HG03469 (cell line): ENCODE data around the gene VPS9D1.
"Not testable (repeated sequence)": the region's sequence is repeated elsewhere in the genome, so short reads cannot be mapped to it uniquely, and the experiment has no call there.

Experiments used
- ATAC-seq: cut with Tn5 transposase; IDR thresholded peaks from one replicate; pipeline ENCODE4 v1.9.1; 2021; ENCODE audit warnings: mild to moderate bottlenecking, moderate library complexity, moderate number of reproducible peaks; ENCODE audit not compliant: unreplicated experiment

The VPS9D1 gene

GRCh38 chr16:89695086-89695874, 25.4 kb downstream of the VPS9D1 start:
- ATAC-seq: no peak

GRCh38 chr16:89694784-89695085, 26.0 kb downstream of the VPS9D1 start:
- not testable (repeated sequence) for ATAC-seq

DNA sequence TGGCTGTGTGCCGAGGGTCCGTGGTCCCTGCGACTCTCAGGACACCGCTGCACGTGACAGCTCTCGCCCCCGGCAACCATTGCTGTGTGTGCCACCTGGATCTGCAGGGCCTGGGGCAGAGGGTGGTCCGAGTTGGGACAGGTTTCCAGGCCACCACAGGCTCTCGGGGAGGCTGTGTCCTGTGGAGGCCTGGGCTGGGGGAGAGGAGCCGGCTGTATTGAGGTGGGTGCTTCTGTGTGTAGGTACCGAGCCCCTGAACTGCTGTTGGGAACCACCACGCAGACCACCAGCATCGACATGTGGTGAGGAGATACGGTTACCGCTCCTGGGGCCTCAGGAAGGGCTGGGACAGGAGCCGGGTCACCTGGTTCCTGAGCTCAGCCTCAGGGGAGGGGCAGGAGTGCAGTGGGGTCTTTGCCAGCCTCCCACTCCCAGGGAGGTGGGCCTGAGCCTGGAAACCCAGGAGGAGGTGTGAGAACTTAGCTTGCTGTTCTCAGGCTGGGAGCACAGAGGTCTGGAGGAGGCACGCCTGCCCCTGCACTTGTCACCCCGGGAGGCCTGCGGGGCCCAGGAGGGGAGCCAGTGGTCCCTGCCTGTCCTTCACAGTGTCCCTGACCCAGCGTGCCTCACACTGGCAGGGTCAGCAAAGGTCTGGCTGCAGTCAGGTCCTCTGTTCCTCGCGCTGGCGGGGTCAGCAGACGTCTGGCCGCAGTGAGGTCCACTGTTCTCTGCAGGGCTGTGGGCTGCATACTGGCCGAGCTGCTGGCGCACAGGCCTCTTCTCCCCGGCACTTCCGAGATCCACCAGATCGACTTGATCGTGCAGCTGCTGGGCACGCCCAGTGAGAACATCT, 26.5 kb downstream of the VPS9D1 start:
- ATAC-seq: no peak

- ATAC-seq: no peak
Measured at GRCh38 chr16:89693289-89693731, 27.4 kb downstream of the VPS9D1 start.

DNA sequence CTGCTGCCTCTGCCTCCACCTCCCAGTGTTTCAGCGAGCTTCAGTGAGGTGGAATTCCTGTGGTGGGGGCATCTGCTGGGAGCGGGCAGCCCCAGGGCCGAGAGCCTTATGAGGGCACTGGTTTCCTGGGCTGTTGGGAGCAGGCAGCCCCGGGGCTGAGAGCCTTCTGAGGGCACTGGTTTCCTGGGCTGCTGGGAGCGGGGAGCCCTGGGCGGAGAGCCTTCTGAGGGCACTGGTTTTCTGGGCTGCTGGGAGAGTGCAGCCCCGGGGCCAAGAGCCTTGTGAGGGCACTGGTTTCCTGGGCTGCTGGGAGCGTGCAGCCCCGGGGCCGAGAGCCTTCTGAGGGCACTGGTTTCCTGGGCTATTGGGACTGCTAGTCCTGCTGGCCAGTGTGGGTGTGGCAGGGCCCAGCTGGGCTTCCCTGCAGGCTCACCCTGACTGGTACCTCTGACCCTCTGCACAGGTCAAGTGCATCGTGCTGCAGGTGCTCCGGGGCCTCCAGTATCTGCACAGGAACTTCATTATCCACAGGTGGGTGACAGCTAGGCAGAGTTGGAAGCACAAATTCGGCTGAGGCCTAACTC, 28.6 kb downstream of the VPS9D1 start:
- ATAC-seq: no peak

GRCh38 chr16:89691231-89691985, 29.3 kb downstream of the VPS9D1 start:
- ATAC-seq: no peak

GRCh38 chr16:89690392-89690901, 30.3 kb downstream of the VPS9D1 start:
- no peak for ATAC-seq

- not testable (repeated sequence) for ATAC-seq
Measured at GRCh38 chr16:89689621-89690020, 31.1 kb downstream of the VPS9D1 start.

DNA sequence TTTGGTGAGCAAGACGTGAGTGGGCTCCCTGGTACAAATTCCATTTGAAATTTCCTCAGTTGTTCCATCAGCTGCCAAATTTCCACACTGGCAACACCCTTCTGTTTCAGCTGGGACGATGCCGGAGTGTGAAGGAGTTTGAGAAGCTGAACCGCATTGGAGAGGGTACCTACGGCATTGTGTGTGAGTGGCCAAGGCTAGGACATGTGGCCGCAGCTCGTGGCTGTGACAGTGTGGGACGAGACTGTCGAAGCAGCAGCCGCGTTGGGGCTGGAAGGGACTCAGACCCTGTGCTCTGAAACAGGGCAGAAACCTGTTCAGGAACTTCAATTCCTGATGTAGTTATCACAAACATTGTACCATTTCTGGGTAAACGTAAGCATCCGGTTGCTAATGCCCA, 31.6 kb downstream of the VPS9D1 start:
- ATAC-seq: no peak

DNA sequence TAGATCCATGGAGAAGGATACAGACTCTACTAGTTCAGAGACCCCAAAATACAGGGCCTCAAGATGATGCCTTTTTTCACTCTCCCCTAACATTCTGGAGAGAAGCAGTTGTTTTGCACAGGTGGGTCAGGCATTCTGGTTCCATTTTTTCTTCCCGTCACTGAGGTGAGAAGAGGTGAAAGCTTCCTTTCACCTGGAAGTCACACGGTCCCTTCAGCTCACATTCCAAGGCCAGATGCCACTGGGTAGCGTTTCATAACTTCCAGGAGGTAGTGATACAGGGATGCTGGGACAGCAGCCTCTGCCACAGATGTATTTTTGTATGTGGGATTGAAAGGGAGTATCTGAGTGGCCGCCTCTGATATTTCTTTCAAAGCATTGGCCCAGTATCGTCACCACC, 32.3 kb downstream of the VPS9D1 start:
- no peak for ATAC-seq

DNA sequence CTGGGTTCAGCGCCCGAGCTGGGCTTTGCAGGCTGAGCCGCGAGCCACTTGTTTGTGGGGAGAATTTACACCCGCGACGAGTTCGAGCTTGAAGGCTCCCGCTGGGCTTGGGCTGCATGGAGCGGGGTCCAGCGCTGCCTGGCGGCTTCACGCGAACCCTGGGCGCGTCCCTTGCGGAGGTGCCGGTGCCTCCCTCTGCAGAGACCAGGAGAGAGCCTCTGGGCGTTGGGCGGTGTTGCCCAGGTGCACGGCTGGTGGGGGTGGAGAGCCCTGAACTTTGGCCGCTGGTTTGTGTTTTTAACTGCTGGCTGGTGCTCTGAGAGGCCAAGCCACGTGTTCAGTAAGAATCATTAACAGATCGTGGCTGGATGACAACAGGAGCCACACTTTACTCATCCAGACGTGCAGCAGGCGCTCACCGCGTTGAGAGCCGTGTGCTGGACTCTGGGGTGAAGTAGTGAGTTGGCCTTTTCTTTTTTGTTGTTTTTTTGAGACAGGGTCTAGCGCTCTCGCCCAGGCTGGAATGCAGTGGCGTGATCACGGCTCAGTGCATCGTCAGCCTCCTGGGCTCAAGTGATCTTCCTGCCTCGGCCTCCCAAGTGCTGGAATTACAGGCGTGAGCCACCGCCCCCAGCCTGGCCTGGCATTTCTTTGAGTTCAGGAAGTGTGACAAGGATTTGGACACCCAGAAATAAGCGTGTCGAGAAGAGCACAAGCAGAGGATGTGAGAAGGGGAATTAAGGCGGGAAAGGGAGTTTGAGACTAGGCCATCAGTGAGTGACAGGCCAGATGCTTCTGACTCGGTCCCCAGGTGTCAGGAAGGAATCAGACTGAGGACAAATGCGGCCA, 33.4 kb downstream of the VPS9D1 start:
- ATAC-seq: peak; percentile 8

- ATAC-seq: peak; percentile 69
Measured at GRCh38 chr16:89686520-89687091, 34.1 kb downstream of the VPS9D1 start, which contains the start of gene CDK10. TSS of gene CDK10 (plus strand) at chr16:89686689. CDS start at chr16:89686711, 22 bp downstream.

- ATAC-seq: no peak
Measured at GRCh38 chr16:89685916-89686315, 34.8 kb downstream of the VPS9D1 start.

DNA sequence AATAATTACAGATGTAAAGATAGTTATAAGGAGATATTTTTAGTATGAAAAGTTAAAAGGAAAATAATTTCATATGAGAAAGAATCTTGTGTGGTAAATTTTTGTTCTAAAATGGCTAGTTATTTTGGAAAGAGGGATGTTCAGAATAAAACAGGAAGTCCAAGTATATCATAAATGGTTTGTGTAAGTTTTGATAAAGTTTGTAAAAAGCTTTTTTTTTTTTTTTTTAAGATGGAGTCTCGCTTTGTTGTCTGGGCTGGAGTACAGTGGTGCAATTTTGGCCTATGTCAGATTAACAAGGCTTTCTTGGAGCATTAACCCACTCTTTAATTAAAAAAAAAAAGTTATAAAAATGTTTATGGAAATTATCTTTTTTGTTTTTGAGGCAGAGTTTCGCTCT, 42.4 kb downstream of the VPS9D1 start:
- ATAC-seq: no peak

- ATAC-seq: no peak
Measured at GRCh38 chr16:89672177-89672941, 48.3 kb downstream of the VPS9D1 start.

GRCh38 chr16:89671565-89671964, 49.1 kb downstream of the VPS9D1 start:
- ATAC-seq: not testable (repeated sequence)

DNA sequence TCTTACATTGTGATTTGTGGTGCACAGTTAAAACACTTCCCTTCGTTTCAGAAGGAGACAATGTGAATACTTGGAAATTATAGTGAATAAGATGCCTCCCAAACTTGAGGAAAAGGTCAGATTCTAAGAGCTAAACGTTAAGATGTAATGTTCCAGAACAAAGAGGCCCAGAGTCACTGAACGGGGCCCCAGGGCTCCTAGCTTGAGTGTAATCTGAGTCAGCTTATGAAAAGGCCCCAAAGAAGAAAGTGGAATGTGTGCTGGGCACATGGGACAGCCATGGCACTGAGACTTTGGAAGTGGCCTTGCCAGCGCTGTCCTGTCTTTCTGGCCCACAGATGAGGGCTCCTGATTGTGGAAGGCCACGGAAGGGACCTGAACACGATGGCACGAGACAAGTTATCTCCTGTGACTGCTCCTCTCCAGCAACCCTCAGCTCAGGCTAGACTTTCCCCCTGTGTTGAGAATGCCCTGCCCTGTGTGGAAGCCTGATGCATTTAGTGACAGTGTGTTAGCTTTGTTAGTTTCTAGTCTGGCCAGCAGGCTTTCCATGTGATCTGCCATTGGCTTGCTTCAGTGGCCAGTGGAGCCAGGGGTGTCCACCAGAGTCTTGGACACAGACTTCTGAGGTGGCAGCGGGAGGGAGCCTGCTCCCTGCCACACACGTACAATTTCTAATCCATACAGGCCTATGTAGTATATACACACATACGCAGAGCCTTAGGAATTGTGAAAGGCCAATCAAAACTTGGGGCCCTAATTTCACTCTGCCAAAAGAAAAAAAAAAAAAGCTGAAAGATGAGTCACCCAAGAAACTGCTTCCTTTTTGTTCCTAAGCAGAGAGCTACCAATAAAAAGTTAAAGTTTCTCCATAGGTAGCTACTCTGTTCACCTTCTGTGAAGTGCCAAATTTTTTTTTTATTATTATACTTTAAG, 49.9 kb downstream of the VPS9D1 start:
- ATAC-seq: no peak

- no peak for ATAC-seq
Measured at GRCh38 chr16:89669755-89670154, 50.9 kb downstream of the VPS9D1 start.
